Fibroblast of skin of back (primary cell): ENCODE data around the gene RPL37A.
"Not testable (repeated sequence)": the region's sequence is repeated elsewhere in the genome, so short reads cannot be mapped to it uniquely, and the experiment has no call there.

Experiments
- DNase-seq: peaks from one replicate; pipeline ENCODE4 v3.0.0-alpha.2; 2013

RPL37A gene

GRCh38 chr2:216517447-216518225 is 19.0 kb downstream of the RPL37A start:
- no peak for DNase-seq

- not testable (repeated sequence) for DNase-seq
These were observed 20.0 kb downstream of the RPL37A start for GRCh38 chr2:216518566-216519119.

GRCh38 chr2:216519154-216519762 is 20.6 kb downstream of the RPL37A start:
- DNase-seq, result peak; percentile 81

DNA sequence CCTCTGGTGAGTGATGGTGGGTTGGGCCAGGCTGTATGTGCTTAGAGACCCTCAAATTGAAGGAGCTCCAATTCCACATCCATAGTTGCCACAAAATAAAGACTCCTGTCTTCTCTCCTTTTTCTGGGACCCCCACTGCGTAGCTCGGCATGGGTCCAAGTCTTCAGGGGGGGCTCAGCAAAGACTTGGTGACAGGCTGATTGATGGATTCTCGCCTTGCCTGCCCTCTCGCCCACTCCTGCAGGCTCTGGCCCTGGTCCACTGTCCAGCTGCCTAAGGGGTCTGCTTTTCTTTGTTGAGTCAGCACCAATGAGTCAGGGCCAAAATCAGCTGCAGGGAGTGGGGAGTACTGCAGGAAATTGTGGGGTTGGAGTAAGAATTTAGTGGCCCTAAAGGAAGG is 21.5 kb downstream of the RPL37A start:
- peak; percentile 47 for DNase-seq

- DNase-seq, result no peak
These were observed 24.4 kb downstream of the RPL37A start for GRCh38 chr2:216522892-216523502.

DNA sequence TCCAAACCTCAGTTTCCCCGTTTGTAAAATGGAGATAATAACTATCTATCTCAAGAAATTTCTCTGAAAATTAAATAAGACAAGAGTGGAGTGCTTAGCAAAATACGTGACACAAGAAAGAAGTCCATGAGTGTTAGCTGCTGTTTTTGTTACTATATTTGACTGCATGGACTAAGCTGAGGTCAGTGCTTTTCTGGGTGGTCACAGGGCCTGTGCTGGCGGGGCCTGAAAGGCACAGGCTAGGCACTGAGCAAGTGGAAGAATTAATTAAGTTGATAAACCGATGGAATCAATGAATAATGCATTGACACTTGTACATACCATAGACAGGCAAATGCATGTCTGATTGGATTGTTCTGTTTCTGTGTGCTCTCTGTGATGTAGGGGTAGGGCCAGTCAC is 27.3 kb downstream of the RPL37A start:
- no peak for DNase-seq

GRCh38 chr2:216526939-216527338 is 28.3 kb downstream of the RPL37A start:
- DNase-seq, result no peak

GRCh38 chr2:216527600-216527999 is 29.0 kb downstream of the RPL37A start:
- no peak for DNase-seq

DNA sequence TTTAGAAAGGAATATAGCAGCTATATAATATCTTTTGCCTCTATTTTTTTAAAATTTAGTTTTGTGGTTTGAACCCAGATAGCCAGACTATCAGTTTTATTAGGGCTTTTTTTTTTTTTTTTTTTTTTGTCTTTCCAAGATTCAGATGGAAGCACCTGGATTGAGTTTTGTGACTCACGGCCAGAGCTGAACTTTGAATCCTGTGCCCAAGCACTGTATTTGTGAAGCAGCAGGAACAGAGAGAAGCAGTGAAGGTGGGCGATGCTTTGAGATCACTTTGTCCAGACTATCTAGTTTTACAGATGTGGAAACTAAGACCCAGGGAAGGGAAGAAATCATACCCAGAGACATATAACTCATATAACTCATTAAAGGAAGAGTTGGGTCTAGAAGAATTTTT is 33.9 kb downstream of the RPL37A start:
- DNase-seq, result no peak

DNA sequence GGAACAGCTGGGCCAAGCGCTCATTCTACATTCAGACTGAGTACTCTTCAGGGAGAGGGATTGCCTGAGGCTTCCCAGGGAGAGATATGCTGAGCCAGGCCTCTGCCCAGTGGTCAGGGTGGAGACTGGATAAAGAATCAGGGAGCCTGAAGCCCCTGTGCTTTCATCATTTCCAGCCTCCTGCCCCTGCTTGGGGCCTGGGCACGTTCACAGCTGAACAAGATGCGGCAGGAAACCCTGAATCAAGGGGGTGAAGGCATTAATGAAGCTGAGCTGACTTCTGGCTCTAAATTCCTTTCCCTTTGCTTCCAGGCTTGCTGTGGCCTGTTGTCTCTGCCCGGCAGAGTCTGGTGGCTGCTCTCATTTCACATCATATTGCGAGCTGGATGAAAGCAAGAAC is 35.0 kb downstream of the RPL37A start:
- DNase-seq, result no peak

DNA sequence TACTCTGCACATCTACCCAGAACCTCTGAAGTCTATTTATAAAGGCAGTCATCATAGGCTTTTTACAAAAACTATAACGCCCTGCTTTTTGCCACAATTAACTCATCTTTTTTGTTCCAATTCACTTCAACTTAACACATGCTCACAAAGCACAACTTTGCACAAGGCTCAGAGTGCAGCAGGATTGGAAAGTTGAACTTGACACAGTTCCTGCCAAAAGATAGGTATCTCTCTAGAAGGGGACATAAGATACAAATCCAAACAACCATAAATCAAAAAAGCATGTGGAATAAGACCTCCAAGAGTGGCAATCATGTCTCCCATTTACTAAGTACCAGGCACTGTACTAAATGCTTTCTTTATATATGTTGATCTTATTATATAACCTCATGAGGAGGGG is 36.2 kb downstream of the RPL37A start:
- no peak for DNase-seq

- peak; percentile 95 for DNase-seq
These were observed 36.9 kb downstream of the RPL37A start for GRCh38 chr2:216535454-216535995.

GRCh38 chr2:216536734-216537210 is 38.1 kb downstream of the RPL37A start:
- DNase-seq, result peak; percentile 62

- no peak for DNase-seq
These were observed 38.7 kb downstream of the RPL37A start for GRCh38 chr2:216537366-216537765.

DNA sequence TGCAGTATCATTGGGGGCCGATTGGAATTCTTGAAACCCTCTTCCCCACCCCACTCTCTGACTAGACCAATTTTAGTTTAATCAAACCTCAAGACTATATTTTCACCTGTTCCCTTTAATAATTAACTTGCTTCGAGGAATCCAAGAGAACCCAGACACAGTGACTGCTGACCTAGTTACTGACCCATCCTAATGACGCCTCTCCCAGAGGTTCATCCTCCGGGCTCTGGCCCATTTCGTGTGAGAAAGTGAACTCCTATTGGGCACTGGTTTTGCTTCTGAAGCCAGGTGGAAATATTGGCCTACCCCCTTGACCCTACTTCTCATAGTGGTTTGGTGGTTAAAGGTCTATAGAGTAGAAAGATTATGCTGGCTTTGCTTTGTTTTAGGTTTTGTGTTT is 39.9 kb downstream of the RPL37A start:
- no peak for DNase-seq

- no peak for DNase-seq
These were observed 40.5 kb downstream of the RPL37A start for GRCh38 chr2:216539120-216539519.

GRCh38 chr2:216539791-216540241 is 41.2 kb downstream of the RPL37A start:
- DNase-seq, result no peak

GRCh38 chr2:216540920-216541319 is 42.3 kb downstream of the RPL37A start:
- DNase-seq, result peak; percentile 43

DNA sequence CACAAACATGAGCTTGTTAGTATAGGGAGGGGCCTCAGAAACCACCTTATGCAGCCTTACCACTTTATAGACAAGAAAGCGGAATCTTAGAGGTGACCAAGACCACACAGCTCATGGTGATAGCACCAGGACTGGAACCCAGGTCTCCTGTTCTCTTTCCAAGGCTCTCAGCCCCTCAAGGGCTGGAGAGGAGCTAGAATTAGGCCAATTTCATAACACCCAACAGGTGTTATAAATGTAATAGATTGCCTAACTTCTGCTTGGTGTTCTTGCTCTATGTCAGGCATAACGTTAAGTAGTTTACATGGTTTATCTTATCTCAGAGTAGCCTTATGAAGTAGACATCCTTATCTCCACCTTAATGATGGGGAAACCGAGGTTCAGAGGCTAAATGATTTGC is 42.9 kb downstream of the RPL37A start:
- no peak for DNase-seq

DNA sequence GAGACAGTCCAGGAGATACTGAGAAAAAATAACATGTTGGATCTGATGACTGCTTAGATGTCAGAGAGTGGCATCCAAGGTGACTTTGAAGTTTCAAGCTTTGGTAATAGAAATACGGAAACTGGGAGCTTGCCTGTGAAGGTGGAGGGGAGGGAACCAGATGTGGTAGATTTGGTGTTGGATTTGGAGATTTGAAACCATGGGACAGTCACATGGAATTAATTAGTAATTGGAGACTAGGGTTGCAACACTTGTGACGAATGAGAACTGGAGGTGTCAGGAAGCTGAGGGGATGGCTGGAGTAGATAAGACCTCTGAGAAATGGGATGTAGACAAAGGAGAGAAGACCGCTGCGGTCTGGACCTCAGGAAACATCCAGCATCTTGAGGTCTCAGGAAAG is 46.7 kb downstream of the RPL37A start:
- DNase-seq, result peak; percentile 49

DNA sequence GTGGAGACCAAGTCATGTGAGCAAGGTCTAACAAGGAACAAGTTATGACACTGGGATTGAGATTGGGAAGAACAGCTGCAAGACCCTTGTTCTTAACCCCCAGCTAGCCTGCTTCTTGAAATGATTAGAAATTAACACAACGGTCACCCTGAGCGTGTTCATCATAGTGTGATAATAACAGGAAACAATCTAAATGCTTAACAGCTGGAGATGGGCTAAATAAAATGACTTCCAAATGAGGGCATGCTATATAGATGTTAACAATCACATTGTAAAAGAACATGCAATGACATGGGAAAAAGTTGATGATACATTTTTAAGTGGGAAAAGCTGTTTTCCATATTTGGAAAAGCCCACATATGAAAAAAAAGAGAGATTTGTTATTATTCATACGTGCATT is 47.6 kb downstream of the RPL37A start:
- peak; percentile 58 for DNase-seq

DNA sequence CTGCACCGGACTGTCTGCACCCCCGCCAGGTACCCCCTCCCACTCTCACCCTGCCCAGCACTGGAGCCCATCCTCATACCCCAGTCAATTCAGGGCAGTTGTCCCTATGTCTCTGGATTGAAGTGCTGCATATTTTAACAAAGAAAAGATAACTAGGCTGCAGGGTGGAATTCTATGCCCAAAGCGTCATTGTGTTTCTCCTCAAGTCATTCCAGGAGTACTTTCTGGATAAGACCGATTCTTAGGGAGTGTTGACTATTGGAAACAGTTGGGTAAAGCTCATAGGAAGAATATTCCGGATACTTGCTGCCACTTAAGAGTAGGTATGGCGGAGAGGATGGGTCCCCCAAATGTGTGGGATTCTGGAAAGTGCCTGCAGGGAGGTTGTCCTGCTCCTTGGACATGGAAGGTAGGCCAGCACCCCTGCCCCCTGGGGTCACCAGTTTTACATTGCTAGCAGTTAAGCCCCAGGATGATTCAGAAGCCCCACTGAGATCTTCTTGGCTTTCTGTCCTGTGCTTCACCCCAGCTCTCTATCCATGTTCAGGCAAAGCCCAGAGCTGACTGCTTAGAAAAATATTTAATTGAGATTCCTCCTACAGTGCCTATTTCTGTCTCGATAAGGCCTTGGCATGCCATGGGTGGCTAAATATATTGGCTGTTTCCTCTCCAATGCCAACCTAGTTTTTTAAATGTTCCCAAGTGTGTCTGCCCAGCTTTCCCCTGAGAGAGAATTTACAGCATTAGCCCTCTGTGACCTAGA is 48.2 kb downstream of the RPL37A start:
- peak; percentile 92 for DNase-seq
